Smooth muscle cell (in vitro differentiated cells): Measurements from ENCODE around the gene GJA4. TPM values are rescaled to one million over a fixed set of nuclear protein-coding genes. Genes with fewer than 3 reads are reported as not detected.

Experiments
- DNase-seq: peaks from one replicate; lab custom pipeline; 2025; ENCODE audit not compliant: unreplicated experiment; lab: John Stamatoyannopoulos, UW
- H2AFZ ChIP-seq: fragments of 200-600 bp; sonication (generic); 2 replicates; pipeline ENCODE4 v1.6.0; 2016; ENCODE audit warnings: antibody characterized with exemption, low read depth, mild to moderate bottlenecking
- H3F3A ChIP-seq: fragments of 200-600 bp; sonication (generic); 2 replicates; pipeline ENCODE4 v1.6.0; 2017; ENCODE audit warnings: antibody characterized with exemption, low read depth
- H3K27ac ChIP-seq: fragments of 200-600 bp; sonication (generic); 2 replicates; pipeline ENCODE4 v1.5.1; 2016; ENCODE audit warnings: low read depth, mild to moderate bottlenecking
- H3K27me3 ChIP-seq: fragments of 200-600 bp; sonication (generic); 2 replicates; pipeline ENCODE4 v1.6.1; 2016; ENCODE audit warnings: low read depth, mild to moderate bottlenecking
- H3K36me3 ChIP-seq: fragments of 200-600 bp; sonication (generic); 2 replicates; pipeline ENCODE4 v1.5.1; 2016; ENCODE audit warnings: low read depth
- H3K4me1 ChIP-seq: fragments of 200-600 bp; sonication (generic); 2 replicates; pipeline ENCODE4 v1.5.1; 2016; ENCODE audit warnings: low read depth
- H3K4me2 ChIP-seq: fragments of 200-600 bp; sonication (generic); 2 replicates; pipeline ENCODE4 v1.6.0; 2016; ENCODE audit warnings: mild to moderate bottlenecking
- H3K4me3 ChIP-seq: fragments of 200-600 bp; sonication (generic); 2 replicates; pipeline ENCODE4 v1.5.1; 2016; ENCODE audit warnings: mild to moderate bottlenecking
- H3K79me2 ChIP-seq: fragments of 200-600 bp; sonication (generic); 2 replicates; pipeline ENCODE4 v1.6.0; 2016; ENCODE audit warnings: low read depth, mild to moderate bottlenecking
- H3K9ac ChIP-seq: fragments of 200-600 bp; sonication (generic); 2 replicates; pipeline ENCODE4 v1.6.0; 2016; ENCODE audit warnings: low read depth
- H3K9me3 ChIP-seq: fragments of 200-600 bp; sonication (generic); replicated peaks from 2 replicates; pipeline ENCODE4 v1.5.1; 2016; ENCODE audit warnings: low read depth
- H4K20me1 ChIP-seq: fragments of 200-600 bp; sonication (generic); 2 replicates; pipeline ENCODE4 v1.6.0; 2016; ENCODE audit warnings: low read depth
- WGBS: methylation state at CpG from one replicate; pipeline ENCODE4 v1.1.7; 2016; ENCODE audit warnings: low lambda C conversion rate; 5-methylcytosine and 5-hydroxymethylcytosine counted together
- polyA plus RNA-seq: library from polyadenylated mRNA; unstranded; fragments of >200 nt; fragmentation: Nextera tagmentation; extraction: Ambion mirVana; gene quantifications from 2 replicates; pipeline ENCODE4 v1.2.1, GENCODE V29; 2016
- total RNA-seq: library from RNA; depleted of rRNA; stranded (reverse); fragments of >200 nt; gene quantifications from 2 replicates; pipeline ENCODE4 v1.2.3, GENCODE V29; 2014
- TF ChIP-seq, protein P1 (sequence below): fragments of 200-600 bp; sonication (generic); IDR thresholded peaks from 2 replicates; pipeline ENCODE4 v1.5.1; 2017; ENCODE audit warnings: borderline replicate concordance, mild to moderate bottlenecking, antibody characterized with exemption; ENCODE audit not compliant: insufficient read depth, poor library complexity, severe bottlenecking

The GJA4 gene
- total and polyA plus RNA-seq, 2 experiments from 2014 or later = not detected

DNA sequence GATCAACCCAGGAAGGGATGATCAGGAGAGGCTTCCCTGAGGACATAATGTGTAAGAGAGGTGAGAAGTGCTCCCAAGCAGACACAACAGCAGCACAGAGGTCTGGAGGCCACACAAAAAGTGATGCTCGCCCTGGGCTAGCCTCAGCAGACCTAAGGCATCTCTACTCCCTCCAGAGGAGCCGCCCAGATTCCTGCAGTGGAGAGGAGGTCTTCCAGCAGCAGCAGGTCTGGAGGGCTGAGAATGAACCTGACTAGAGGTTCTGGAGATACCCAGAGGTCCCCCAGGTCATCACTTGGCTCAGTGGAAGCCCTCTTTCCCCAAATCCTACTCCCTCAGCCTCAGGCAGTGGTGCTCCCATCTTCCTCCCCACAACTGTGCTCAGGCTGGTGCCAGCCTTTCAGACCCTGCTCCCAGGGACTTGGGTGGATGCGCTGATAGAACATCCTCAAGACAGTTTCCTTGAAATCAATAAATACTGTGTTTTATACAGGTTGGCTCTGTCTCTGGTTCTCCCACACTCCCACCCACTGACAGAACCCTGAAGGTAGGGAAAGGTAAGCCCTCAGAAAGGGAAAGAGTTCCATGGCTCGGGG lies 6.8 kb upstream of the GJA4 start:
- Histone ChIP-seq H3K4me2 (no peak overlapping the region), H3K4me3 (no peak overlapping the region), H3K4me1 (peaks cover 7% of the 10 kb centered on the region), H3K27ac (no peak overlapping the region), H3F3A (no peaks in the 10 kb centered on the region), H3K79me2 (no peaks in the 10 kb centered on the region), H4K20me1 (no peaks in the 10 kb centered on the region), H3K27me3 (peaks cover 28% of the 10 kb centered on the region), H3K36me3 (no peaks in the 10 kb centered on the region), H3K9me3 (no peaks in the 10 kb centered on the region), H2AFZ (no peak overlapping the region), H3K9ac (no peak overlapping the region)
- TF ChIP-seq, protein P1, sequence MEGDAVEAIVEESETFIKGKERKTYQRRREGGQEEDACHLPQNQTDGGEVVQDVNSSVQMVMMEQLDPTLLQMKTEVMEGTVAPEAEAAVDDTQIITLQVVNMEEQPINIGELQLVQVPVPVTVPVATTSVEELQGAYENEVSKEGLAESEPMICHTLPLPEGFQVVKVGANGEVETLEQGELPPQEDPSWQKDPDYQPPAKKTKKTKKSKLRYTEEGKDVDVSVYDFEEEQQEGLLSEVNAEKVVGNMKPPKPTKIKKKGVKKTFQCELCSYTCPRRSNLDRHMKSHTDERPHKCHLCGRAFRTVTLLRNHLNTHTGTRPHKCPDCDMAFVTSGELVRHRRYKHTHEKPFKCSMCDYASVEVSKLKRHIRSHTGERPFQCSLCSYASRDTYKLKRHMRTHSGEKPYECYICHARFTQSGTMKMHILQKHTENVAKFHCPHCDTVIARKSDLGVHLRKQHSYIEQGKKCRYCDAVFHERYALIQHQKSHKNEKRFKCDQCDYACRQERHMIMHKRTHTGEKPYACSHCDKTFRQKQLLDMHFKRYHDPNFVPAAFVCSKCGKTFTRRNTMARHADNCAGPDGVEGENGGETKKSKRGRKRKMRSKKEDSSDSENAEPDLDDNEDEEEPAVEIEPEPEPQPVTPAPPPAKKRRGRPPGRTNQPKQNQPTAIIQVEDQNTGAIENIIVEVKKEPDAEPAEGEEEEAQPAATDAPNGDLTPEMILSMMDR = no peak
- DNase-seq = no peak
- WGBS = 74% methylated on average over 4 of the region's 4 CpGs

DNA sequence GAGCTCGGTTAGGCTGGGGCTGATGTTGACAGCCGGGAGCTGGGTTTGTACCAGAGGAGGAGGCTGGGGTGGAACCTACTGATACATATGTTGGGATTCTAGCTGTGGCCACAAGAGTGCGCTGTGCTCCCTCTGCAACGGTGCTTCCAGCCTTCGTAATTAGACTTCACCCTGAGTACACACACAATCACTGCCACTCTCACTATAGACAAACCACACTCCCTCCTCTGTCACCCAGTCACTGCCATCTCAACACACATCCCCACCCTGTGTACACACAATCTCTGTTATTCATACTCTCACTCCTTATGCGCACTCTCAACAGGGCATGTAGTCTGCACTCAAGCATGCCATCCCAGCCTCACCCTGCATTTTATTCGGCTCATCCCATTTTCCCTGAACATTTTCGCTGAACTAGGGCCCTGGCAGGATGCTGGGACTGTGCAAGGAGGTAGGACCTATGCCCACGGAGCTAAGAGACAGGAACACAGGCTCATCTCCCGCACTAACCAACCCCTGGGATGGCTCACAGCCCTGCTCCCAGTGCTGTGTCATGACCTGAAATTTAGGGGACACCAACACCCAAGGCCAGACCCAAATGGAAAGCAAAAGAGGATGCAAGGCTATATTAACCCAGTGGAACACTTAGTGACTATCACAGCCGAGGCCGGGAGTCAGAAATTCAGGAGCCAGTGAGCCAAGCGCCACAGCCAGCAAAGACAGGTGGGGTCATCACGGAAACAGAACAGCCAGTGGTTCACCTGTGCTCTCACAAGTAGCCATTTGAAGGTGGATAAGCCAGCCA lies 6.1 kb upstream of the GJA4 start:
- H3K9ac ChIP-seq = no peak overlapping the region
- H3K4me1 ChIP-seq = no peaks in the 10 kb centered on the region
- H3F3A ChIP-seq = no peaks in the 10 kb centered on the region
- TF ChIP-seq, protein P1 = peak; percentile 74
- H3K27ac ChIP-seq = no peak overlapping the region
- H3K27me3 ChIP-seq = peaks cover 21% of the 10 kb centered on the region
- no peaks in the 10 kb centered on the region for H3K9me3 ChIP-seq
- H3K4me2 ChIP-seq = no peak overlapping the region
- 50% methylated on average over 14 of the region's 14 CpGs for WGBS
- no peaks in the 10 kb centered on the region for H4K20me1 ChIP-seq
- no peaks in the 10 kb centered on the region for H3K79me2 ChIP-seq
- DNase-seq = no peak
- no peak overlapping the region for H2AFZ ChIP-seq
- H3K36me3 ChIP-seq = no peaks in the 10 kb centered on the region
- H3K4me3 ChIP-seq = no peak overlapping the region

DNA sequence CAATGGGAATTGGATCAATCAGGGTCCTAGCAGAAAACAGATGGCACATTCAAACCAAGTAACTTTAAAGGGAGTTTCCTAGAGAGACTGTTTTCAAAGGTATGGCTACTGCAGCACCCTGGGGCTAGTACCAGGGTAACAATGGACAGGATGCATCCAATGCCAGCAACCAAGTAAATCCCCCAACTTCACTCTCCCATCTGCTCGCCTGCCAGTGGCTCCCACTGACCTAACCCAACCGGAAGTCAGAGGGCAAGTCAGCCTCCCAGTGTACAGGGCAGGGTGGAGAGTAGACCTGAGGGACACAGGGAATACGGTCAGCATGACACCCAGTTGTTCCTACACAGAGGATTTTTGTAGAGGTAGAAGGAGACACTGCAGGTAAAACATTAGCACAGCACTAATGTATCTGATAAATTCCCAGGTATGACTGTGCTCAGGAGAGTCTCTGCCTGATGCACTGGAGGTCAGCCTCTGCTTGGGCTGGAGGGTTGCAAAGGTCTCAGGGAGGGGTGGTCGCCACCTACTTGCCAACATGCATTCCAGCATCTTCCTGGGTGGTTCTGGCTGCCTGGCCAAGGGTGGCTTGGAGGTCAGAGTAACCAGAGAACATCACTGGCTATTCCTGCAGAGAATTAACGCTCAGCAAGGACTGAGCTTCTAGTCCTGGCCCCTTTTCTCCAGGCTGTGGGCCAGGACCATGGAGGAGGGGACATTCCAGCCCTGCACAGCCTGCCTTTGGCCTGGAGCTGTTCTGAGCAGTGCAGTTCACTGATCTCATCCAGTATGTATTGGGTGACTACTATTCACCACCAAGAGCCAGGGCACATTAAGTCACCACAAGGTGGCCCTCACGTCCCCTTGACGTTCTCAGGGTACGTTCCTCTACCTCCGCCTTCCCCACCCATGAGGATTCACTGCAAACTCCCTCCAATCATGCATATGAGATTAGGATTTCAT lies 5.1 kb upstream of the GJA4 start:
- Histone ChIP-seq H3K4me3 (no peak overlapping the region), H3K4me2 (no peak overlapping the region), H4K20me1 (no peaks in the 10 kb centered on the region), H3K36me3 (no peaks in the 10 kb centered on the region), H3K79me2 (no peaks in the 10 kb centered on the region), H3K9ac (no peak overlapping the region), H3K9me3 (no peaks in the 10 kb centered on the region), H3K27ac (no peak overlapping the region), H3K4me1 (no peaks in the 10 kb centered on the region), H3K27me3 (peaks cover 21% of the 10 kb centered on the region), H2AFZ (no peak overlapping the region), H3F3A (no peaks in the 10 kb centered on the region)
- 61% methylated on average over 9 of the region's 9 CpGs for WGBS
- no peak for DNase-seq
- TF ChIP-seq, protein P1 = no peak
